ENCODE measurements around the gene RDH12.

RDH12 gene

DNA sequence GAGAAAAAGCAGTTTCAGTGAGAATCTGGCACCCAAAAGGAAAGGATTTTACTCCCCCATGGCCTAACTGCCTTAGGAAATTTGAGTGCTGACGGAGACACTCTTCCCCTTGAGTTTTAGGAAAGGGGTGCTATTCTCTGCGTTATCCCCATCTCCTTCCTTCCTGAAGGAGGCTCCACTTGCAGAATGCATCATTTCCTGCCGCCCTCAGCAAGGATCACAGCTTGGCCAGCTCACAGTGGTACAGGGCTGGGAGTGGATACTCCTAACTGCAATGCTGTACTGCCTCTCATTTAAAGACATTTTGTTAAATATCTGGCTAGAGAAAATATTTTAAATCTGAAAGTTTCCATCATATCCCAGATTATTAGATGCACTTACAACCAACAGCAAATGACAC is 33.0 kb downstream of the RDH12 start:
- no peak overlapping the region for H3K4me3 ChIP-seq (ENCODE audit: low read length)
- TF ChIP-seq, protein P1, sequence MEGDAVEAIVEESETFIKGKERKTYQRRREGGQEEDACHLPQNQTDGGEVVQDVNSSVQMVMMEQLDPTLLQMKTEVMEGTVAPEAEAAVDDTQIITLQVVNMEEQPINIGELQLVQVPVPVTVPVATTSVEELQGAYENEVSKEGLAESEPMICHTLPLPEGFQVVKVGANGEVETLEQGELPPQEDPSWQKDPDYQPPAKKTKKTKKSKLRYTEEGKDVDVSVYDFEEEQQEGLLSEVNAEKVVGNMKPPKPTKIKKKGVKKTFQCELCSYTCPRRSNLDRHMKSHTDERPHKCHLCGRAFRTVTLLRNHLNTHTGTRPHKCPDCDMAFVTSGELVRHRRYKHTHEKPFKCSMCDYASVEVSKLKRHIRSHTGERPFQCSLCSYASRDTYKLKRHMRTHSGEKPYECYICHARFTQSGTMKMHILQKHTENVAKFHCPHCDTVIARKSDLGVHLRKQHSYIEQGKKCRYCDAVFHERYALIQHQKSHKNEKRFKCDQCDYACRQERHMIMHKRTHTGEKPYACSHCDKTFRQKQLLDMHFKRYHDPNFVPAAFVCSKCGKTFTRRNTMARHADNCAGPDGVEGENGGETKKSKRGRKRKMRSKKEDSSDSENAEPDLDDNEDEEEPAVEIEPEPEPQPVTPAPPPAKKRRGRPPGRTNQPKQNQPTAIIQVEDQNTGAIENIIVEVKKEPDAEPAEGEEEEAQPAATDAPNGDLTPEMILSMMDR (conservative IDR thresholded peaks at IDR 0.05; ENCODE audit: low read length): peak; percentile 15
- peak; percentile 2 for DNase-seq (ENCODE audit: low read depth)

DNA sequence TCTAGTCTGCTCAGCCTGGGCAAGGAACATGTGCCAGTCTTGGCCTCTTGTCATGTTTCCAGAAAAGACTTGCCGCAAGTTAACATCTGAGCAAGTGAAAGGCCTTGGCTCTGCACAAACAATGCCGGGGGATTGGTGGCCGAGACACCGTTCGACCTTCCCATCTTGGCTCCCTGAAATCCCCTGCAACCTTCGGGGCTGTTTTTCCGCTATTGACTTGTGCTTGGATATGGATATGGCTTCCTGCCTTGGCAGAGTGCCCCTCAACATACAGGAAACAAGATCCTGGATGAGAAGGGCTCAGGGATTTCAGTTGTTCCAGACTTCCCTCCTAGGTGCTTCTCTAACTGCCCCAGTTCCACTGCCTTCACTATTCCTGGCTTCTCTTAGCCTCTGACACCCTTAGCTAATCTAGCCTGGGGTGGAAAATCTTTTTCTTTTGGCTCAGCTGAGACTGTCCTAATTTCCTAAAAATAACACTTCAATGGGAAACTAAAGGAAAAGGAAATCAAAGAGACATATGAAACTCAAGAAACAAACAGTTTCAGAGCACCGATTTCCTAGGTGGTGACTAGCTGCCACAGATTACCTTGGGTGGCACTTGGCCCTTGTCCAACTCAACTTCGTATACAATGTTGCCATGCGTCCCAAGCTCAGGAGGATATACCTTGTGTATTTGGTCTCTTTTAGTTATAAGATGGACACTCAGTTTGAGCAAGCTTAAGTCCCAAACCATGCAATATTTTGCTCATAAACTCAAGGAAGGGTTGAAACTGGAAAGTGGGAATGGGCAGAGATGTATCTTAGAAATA is 33.9 kb downstream of the RDH12 start:
- no peak overlapping the region for H3K4me3 ChIP-seq (ENCODE audit: low read length)
- no peak for DNase-seq (ENCODE audit: low read depth)
- TF ChIP-seq, protein P1 (conservative IDR thresholded peaks at IDR 0.05; ENCODE audit: low read length): no peak

DNA sequence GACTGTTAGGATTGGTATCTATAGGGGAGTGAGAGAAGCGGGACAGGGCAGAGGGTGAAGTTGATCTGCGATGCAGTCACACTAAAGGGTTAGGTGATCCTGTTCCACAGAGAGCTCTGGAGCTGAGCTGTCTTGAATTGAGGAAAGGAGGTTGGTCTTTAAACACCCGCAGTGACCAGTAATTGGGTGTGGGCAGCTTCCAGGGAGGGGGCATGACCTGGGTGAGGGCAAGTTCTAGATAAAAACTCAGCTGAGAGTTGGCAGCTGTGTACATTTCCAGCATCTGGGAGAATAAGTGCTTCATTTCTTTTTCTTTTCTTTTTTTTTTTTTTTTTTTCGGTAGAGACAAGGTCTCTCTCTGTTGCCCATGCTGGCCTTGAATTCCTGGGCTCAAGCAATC is 35.1 kb downstream of the RDH12 start:
- H3K4me3 ChIP-seq (ENCODE audit: low read length): no peak overlapping the region
- DNase-seq (ENCODE audit: low read depth): no peak
- TF ChIP-seq, protein P1 (conservative IDR thresholded peaks at IDR 0.05; ENCODE audit: low read length): no peak

DNA sequence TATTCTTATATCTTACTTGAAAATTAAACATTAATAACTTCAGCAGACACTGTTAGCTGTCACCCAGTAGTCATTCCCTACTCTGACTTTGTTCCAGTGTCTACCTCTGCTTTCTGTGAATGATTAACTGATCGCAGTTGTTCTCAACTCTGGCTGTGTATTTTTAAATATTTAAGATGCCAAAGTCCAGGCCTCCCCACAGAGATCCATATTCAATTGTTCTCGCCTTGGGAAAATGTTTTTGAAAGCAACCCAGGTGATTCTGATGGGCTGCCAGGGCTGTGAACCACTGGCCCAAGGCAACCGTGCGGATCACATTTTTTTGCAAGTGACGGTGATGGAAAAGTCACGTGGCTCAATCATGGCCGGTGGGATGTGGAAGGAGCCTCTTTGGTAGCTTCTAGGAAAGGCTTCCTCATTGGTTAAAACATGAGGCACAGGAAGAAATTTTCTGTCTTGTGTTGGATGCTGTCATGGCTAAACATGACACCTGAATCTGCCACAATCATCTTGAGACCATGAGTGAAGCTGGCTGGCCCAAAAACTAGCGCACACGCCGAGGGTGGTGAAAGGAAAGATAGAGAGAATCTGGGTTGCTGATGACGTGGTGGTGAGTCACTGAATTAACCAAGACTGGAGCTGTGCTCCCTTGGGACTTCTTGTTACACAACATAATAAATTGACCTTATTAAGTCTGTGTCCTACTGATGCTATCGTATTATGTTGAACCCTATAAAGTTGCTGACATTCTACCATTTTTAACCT is 37.2 kb downstream of the RDH12 start:
- H3K4me3 ChIP-seq (ENCODE audit: low read length): no peak overlapping the region
- peak; percentile 96 for DNase-seq (ENCODE audit: low read depth)
- TF ChIP-seq, protein P1 (conservative IDR thresholded peaks at IDR 0.05; ENCODE audit: low read length): no peak

DNA sequence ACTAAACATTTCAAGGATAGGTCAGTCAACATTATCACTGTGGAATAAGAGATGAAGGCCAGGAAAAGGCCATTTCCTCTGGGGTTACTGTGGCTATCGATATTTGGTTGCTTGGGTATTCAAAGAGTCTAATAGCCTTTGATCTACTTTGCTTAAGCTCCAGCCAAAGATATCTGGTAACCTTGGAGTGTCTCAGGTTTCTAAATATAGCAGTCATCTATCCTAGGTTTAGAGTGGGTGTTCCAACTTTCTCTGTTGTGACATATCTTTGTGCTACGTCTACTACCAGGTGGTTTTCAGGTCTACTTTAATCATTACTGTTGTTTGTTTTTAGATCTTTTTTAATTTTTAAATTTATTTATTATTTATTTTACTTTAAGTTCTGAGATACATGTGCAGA is 42.4 kb downstream of the RDH12 start:
- no peak overlapping the region for H3K4me3 ChIP-seq (ENCODE audit: low read length)
- TF ChIP-seq, protein P1 (conservative IDR thresholded peaks at IDR 0.05; ENCODE audit: low read length): no peak
- DNase-seq (ENCODE audit: low read depth): no peak

DNA sequence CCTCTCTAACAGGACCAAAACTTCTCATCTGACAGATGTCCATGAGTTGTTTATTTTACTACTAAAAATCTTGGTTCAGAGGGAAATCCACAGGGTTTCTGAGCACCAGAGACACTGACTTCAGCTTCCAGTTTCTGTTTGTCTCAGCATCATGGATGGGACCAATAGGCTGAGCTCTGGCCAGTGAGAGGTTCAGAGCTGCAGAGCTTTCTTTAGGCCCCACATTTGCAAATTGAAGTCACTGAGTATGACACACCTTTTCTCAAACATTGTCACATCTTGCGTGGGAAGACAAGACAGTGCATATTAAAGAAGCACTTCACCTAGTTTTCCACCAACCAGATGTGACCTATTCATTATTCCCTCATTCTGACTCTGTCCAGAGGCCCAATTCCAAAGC is 45.2 kb downstream of the RDH12 start:
- TF ChIP-seq, protein P1 (conservative IDR thresholded peaks at IDR 0.05; ENCODE audit: low read length): no peak
- H3K4me3 ChIP-seq (ENCODE audit: low read length): no peak overlapping the region
- no peak for DNase-seq (ENCODE audit: low read depth)

DNA sequence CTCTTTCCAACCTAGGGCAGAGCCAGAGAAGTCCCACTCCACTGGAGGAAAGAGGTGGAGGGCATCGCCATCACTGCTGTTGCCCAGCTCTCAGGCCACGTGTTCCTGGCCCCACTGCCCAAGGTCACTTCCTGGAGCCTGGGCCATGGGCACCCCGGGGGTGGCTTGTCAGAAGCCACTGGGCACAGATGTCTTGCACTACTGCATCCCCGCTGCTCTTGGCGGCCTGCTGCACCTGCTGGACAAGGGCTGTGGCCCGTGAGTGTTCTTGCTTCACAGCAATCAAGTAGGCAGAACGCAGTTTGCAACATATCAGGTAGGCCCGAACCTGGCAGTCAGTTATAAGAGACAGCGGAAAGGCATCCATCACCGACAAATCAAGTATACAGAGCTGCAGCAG is 46.6 kb downstream of the RDH12 start:
- no peak for DNase-seq (ENCODE audit: low read depth)
- no peak overlapping the region for H3K4me3 ChIP-seq (ENCODE audit: low read length)
- TF ChIP-seq, protein P1 (conservative IDR thresholded peaks at IDR 0.05; ENCODE audit: low read length): no peak
